GM23248 (cell line): Measurements from ENCODE around the gene ANKS1B. TPM values are rescaled to one million over a fixed set of nuclear protein-coding genes. Genes with fewer than 3 reads are reported as not detected.

Experiments used
- DNase-seq: peaks from one replicate; pipeline ENCODE4 v3.0.0-alpha.2; 2015
- H2AFZ ChIP-seq: fragments of 200-600 bp; sonication (generic); 2 replicates; pipeline ENCODE4 v1.6.1; 2016; ENCODE audit warnings: antibody characterized with exemption
- H3F3A ChIP-seq: fragments of 200-600 bp; sonication (generic); 2 replicates; pipeline ENCODE4 v1.6.1; 2016; ENCODE audit warnings: mild to moderate bottlenecking, antibody characterized with exemption, mixed run types; ENCODE audit not compliant: insufficient read depth
- H3K27ac ChIP-seq: fragments of 200-600 bp; sonication (generic); 2 replicates; pipeline ENCODE4 v1.5.1; 2016; ENCODE audit warnings: mild to moderate bottlenecking
- H3K27me3 ChIP-seq: fragments of 200-600 bp; sonication (generic); replicated peaks from 2 replicates; pipeline ENCODE4 v1.6.1; 2016; ENCODE audit warnings: mild to moderate bottlenecking; ENCODE audit not compliant: insufficient read depth
- H3K36me3 ChIP-seq: fragments of 200-600 bp; sonication (generic); 2 replicates; pipeline ENCODE4 v1.6.1; 2016; ENCODE audit warnings: low read depth, mild to moderate bottlenecking
- H3K4me1 ChIP-seq: fragments of 200-600 bp; sonication (generic); 2 replicates; pipeline ENCODE4 v1.6.1; 2016; ENCODE audit warnings: mild to moderate bottlenecking; ENCODE audit not compliant: insufficient read depth
- H3K4me2 ChIP-seq: fragments of 200-600 bp; sonication (generic); one replicate; pipeline ENCODE4 v1.6.1; 2016; ENCODE audit warnings: mild to moderate bottlenecking; ENCODE audit not compliant: unreplicated experiment
- H3K4me3 ChIP-seq: fragments of 200-600 bp; sonication (generic); 2 replicates; pipeline ENCODE4 v1.5.1; 2016; ENCODE audit warnings: mild to moderate bottlenecking
- H3K79me2 ChIP-seq: fragments of 200-600 bp; sonication (generic); 2 replicates; pipeline ENCODE4 v1.6.1; 2016; ENCODE audit warnings: mild to moderate bottlenecking; ENCODE audit not compliant: insufficient read depth
- H3K9ac ChIP-seq: fragments of 200-600 bp; sonication (generic); 2 replicates; pipeline ENCODE4 v1.6.1; 2016; ENCODE audit warnings: mild to moderate bottlenecking
- H3K9me2 ChIP-seq: fragments of 200-600 bp; sonication (generic); 2 replicates; pipeline ENCODE4 v1.6.1; 2016; ENCODE audit warnings: mixed run types, mild to moderate bottlenecking, moderate library complexity; ENCODE audit not compliant: insufficient read depth
- H3K9me3 ChIP-seq: fragments of 200-600 bp; sonication (generic); one replicate; pipeline ENCODE4 v1.6.1; 2017; ENCODE audit warnings: low read depth
- H4K20me1 ChIP-seq: fragments of 200-600 bp; sonication (generic); 2 replicates; pipeline ENCODE4 v1.6.0; 2016; ENCODE audit not compliant: insufficient read depth
- EZH2 ChIP-seq: fragments of 200-600 bp; sonication (generic); IDR thresholded peaks from 2 replicates; pipeline ENCODE4 v1.6.1; 2018; ENCODE audit warnings: antibody characterized with exemption, mild to moderate bottlenecking; ENCODE audit not compliant: insufficient read depth, poor library complexity, severe bottlenecking
- EZH2phosphoT487 ChIP-seq: fragments of 200-600 bp; sonication (generic); IDR thresholded peaks from 2 replicates; pipeline ENCODE4 v1.6.1; 2018; ENCODE audit warnings: antibody characterized with exemption, moderate library complexity, mild to moderate bottlenecking, low read depth; ENCODE audit not compliant: insufficient read depth
- WGBS, 2 experiments: methylation state at CpG; one replicate each; pipeline ENCODE4 v1.1.6; 2015 to 2017; ENCODE audit warnings: low lambda C conversion rate in 2 of 2, low coverage in 1 of 2; ENCODE audit errors: missing lambda C conversion rate in 2 of 2; 5-methylcytosine and 5-hydroxymethylcytosine counted together
- in situ Hi-C: fragments of 300-500 bp; cut with MboI; formaldehyde crosslinking; loops from 2 replicates; pipeline ENCODE4 v1.15.0; 2020
- polyA plus RNA-seq: library from polyadenylated mRNA; unstranded; fragments of >200 nt; fragmentation: Nextera tagmentation; extraction: Ambion mirVana; gene quantifications from 2 replicates; pipeline ENCODE4 v1.2.1, GENCODE V29; 2016
- total RNA-seq: library from RNA; depleted of rRNA; stranded (reverse); fragments of >200 nt; shearing (Covaris generic); gene quantifications from 2 replicates; pipeline ENCODE4 v1.2.3, GENCODE V29; 2014

The ANKS1B gene
- total and polyA plus RNA-seq, 2 experiments from 2014 or later: not detected

- Histone ChIP-seq H3K27me3 (no peaks in the 10 kb centered on the region), H4K20me1 (no peaks in the 10 kb centered on the region), H3K9me2 (no peaks in the 10 kb centered on the region), H3K27ac (no peak overlapping the region), H3K4me3 (no peak overlapping the region), H3F3A (no peaks in the 10 kb centered on the region), H3K9ac (no peak overlapping the region), H3K79me2 (no peaks in the 10 kb centered on the region), H2AFZ (no peak overlapping the region), H3K9me3 (no peaks in the 10 kb centered on the region), H3K4me1 (no peaks in the 10 kb centered on the region), H3K4me2 (no peak overlapping the region), H3K36me3 (no peaks in the 10 kb centered on the region)
- in situ Hi-C loops: no loop called here
- WGBS, 2 experiments: 38 to 48% methylated on average over 1 of the region's 1 CpG
- DNase-seq: no peak
- TF ChIP-seq EZH2: no peak
- TF ChIP-seq EZH2phosphoT487: no peak
Observed at GRCh38 chr12:99549196-99549595, 435.5 kb downstream of the ANKS1B start.

GRCh38 chr12:99544457-99544856 lies 440.3 kb downstream of the ANKS1B start:
- 6 to 12% methylated on average over 1 of the region's 1 CpG for WGBS, 2 experiments
- no peak overlapping the region for H3K27ac ChIP-seq
- no peak for TF ChIP-seq EZH2phosphoT487
- TF ChIP-seq EZH2: no peak
- H3F3A ChIP-seq: no peaks in the 10 kb centered on the region
- in situ Hi-C loops: no loop called here
- H3K9me2 ChIP-seq: no peaks in the 10 kb centered on the region
- no peak overlapping the region for H2AFZ ChIP-seq
- DNase-seq: no peak
- H3K4me1 ChIP-seq: no peaks in the 10 kb centered on the region
- no peaks in the 10 kb centered on the region for H3K9me3 ChIP-seq
- no peaks in the 10 kb centered on the region for H3K79me2 ChIP-seq
- H4K20me1 ChIP-seq: no peaks in the 10 kb centered on the region
- H3K27me3 ChIP-seq: no peaks in the 10 kb centered on the region
- no peaks in the 10 kb centered on the region for H3K36me3 ChIP-seq
- H3K4me2 ChIP-seq: no peak overlapping the region
- H3K9ac ChIP-seq: no peak overlapping the region
- no peak overlapping the region for H3K4me3 ChIP-seq

GRCh38 chr12:99529966-99530365 lies 454.8 kb downstream of the ANKS1B start:
- Histone ChIP-seq H3K79me2 (no peaks in the 10 kb centered on the region), H3K27me3 (no peaks in the 10 kb centered on the region), H3K4me2 (no peak overlapping the region), H3K9me2 (no peaks in the 10 kb centered on the region), H2AFZ (no peak overlapping the region), H3K4me1 (no peaks in the 10 kb centered on the region), H3K4me3 (no peak overlapping the region), H3F3A (no peaks in the 10 kb centered on the region), H3K36me3 (no peaks in the 10 kb centered on the region), H4K20me1 (no peaks in the 10 kb centered on the region; the same call in 1 of the 2 replicates), H3K9me3 (no peaks in the 10 kb centered on the region), H3K9ac (no peak overlapping the region), H3K27ac (no peak overlapping the region)
- TF ChIP-seq EZH2phosphoT487 (no peak), EZH2 (no peak)
- peak; percentile 24 for DNase-seq
- WGBS, 2 experiments: 10 to 12% methylated on average over 2 of the region's 2 CpGs
- in situ Hi-C loops: no loop called here

DNA sequence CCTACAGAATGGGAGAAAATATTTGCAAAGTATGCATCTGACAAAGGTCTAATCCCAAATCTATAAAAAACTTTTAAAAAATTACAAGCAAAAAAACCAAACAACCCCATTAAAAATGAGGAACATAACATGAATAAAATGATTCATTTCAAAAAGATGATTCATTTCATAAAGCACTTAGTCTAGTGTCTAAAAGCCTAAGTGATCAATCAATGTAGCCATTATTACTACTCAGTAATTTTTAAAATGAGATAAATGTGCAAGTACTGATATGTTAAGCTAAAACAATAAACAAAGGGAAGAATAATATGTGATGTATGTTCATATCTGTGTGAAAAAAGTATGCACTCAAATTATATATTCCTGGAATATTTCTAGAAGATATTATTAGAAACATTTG lies 456.3 kb downstream of the ANKS1B start:
- no peaks in the 10 kb centered on the region for H3K9me2 ChIP-seq
- no peaks in the 10 kb centered on the region for H3K79me2 ChIP-seq
- H3K4me3 ChIP-seq: no peak overlapping the region
- H3K9ac ChIP-seq: no peak overlapping the region
- no peaks in the 10 kb centered on the region for H3F3A ChIP-seq
- H3K4me1 ChIP-seq: no peaks in the 10 kb centered on the region
- H3K9me3 ChIP-seq: no peaks in the 10 kb centered on the region
- no peak for TF ChIP-seq EZH2
- TF ChIP-seq EZH2phosphoT487: no peak
- no peaks in the 10 kb centered on the region; the same call in 1 of the 2 replicates for H4K20me1 ChIP-seq
- no peak overlapping the region for H3K4me2 ChIP-seq
- H3K36me3 ChIP-seq: no peaks in the 10 kb centered on the region
- no peak for DNase-seq
- no peaks in the 10 kb centered on the region for H3K27me3 ChIP-seq
- no peak overlapping the region for H3K27ac ChIP-seq
- H2AFZ ChIP-seq: no peak overlapping the region
- in situ Hi-C loops: no loop called here

DNA sequence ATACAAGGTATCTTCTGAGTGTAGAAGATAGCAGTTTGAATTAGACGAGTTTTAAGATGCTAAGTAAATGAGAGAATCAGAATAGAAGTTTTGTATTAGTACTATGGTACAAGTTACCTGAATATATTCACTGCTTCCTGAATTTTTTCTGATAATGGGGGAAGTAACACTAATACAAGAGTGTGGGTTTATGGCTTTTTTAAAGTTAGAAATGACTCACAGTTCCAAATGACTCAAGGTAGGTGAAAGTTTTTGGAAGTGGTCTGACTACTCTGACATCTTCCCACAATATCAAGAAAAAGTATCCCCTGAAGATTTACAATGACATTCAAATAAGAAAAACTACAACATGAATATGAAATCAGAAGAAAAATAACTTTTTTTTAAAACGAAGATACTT lies 460.9 kb downstream of the ANKS1B start:
- 15 to 16% methylated on average over 2 of the region's 2 CpGs for WGBS, 2 experiments
- no peaks in the 10 kb centered on the region for H3K4me1 ChIP-seq
- no peaks in the 10 kb centered on the region for H3F3A ChIP-seq
- H3K79me2 ChIP-seq: no peaks in the 10 kb centered on the region
- no peak overlapping the region for H3K27ac ChIP-seq
- no peaks in the 10 kb centered on the region for H3K9me2 ChIP-seq
- in situ Hi-C loops: no loop called here
- H3K9me3 ChIP-seq: no peaks in the 10 kb centered on the region
- no peak overlapping the region for H3K9ac ChIP-seq
- H3K4me2 ChIP-seq: no peak overlapping the region
- no peaks in the 10 kb centered on the region; the same call in 1 of the 2 replicates for H4K20me1 ChIP-seq
- no peaks in the 10 kb centered on the region for H3K27me3 ChIP-seq
- no peak overlapping the region for H3K4me3 ChIP-seq
- TF ChIP-seq EZH2phosphoT487 (no peak), EZH2 (no peak)
- no peak for DNase-seq
- no peaks in the 10 kb centered on the region for H3K36me3 ChIP-seq
- H2AFZ ChIP-seq: no peak overlapping the region
